Activated B cell treated with CpG ODN at 0.5 μM for 24 hours (primary cell): ENCODE results near the gene TAS2R14. TPM values are rescaled to one million over a fixed set of nuclear protein-coding genes. Genes with fewer than 3 reads are reported as not detected.

ENCODE experiments used
- ATAC-seq: fragments of 200-7000 bp; cut with Tn5 transposase; one replicate; pipeline ENCODE4 v1.10.0; 2021; ENCODE audit warnings: low read depth, mild to moderate bottlenecking, moderate library complexity
- CTCF ChIA-PET: fragments of 350-600 bp; sonication (Branson Sonifier 250); formaldehyde crosslinking; loops from one replicate; lab custom pipeline; 2021; ENCODE audit warnings: antibody characterized with exemption; lab: Charles Lee
- POLR2A ChIA-PET: fragments of 350-600 bp; sonication (Branson Sonifier 250); formaldehyde crosslinking; loops from one replicate; lab custom pipeline; 2021; ENCODE audit warnings: antibody characterized with exemption; lab: Charles Lee
- DNase-seq: peaks from one replicate; pipeline ENCODE4 v3.0.0; 2022
- H3K27ac Mint-ChIP-seq: one replicate; pipeline ENCODE4 v1.8.0; 2020; ENCODE audit warnings: mixed read lengths
- H3K27me3 Mint-ChIP-seq: one replicate; pipeline ENCODE4 v1.8.0; 2021; ENCODE audit warnings: mixed read lengths
- H3K36me3 Mint-ChIP-seq: one replicate; pipeline ENCODE4 v1.8.0; 2021; ENCODE audit warnings: low read depth, mixed read lengths
- H3K4me1 Mint-ChIP-seq: one replicate; pipeline ENCODE4 v1.8.0; 2021; ENCODE audit warnings: mixed read lengths
- H3K4me3 Mint-ChIP-seq: one replicate; pipeline ENCODE4 v1.8.0; 2020; ENCODE audit warnings: mild to moderate bottlenecking, mixed read lengths
- H3K9me3 Mint-ChIP-seq: one replicate; pipeline ENCODE4 v1.8.0; 2020; ENCODE audit warnings: mixed read lengths
- intact Hi-C: fragments of 100-400 bp; cut with micrococcal nuclease; formaldehyde crosslinking; loops from one replicate; pipeline ENCODE4 v1.15.1; 2024
- total RNA-seq: library from RNA; stranded (reverse); gene quantifications from 2 replicates; pipeline ENCODE4 v1.2.3, GENCODE V29; 2022
- TF ChIP-seq, protein P1 (sequence below): fragments of 200-600 bp; IDR thresholded peaks from one replicate; pipeline ENCODE4 v1.8.0; 2022; ENCODE audit warnings: antibody characterized with exemption, mild to moderate bottlenecking

TAS2R14 gene
- total RNA-seq, 1 donor from 2014 or later, result 3.1 TPM

DNA sequence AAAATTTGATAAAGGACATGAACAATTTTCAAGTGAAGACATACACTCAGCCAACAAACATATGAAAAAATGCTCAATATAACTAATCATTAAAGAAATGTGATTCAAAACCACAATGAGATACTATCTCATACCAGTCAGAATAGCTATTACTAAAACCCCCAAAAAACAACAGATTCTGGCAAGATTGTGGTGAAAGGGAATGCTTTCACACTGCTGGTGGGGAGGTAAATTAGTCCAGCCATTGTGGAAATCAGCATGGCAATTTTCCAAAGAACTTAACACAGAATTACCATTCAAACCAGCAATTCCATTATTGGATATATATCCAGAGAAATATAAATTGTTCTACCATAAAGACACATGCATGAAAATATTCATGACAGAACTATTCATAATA, 18.7 kb upstream of the TAS2R14 start:
- Mint-ChIP-seq H3K9me3 (peaks cover 10% of the 10 kb centered on the region), H3K27me3 (no peaks in the 10 kb centered on the region), H3K36me3 (peaks cover 9% of the 10 kb centered on the region), H3K4me1 (peaks cover 12% of the 10 kb centered on the region), H3K4me3 (no peak overlapping the region), H3K27ac (no peak overlapping the region)
- ChIA-PET CTCF (no interaction called here), POLR2A (no interaction called here)
- intact Hi-C loops, result no loop called here
- TF ChIP-seq, protein P1, sequence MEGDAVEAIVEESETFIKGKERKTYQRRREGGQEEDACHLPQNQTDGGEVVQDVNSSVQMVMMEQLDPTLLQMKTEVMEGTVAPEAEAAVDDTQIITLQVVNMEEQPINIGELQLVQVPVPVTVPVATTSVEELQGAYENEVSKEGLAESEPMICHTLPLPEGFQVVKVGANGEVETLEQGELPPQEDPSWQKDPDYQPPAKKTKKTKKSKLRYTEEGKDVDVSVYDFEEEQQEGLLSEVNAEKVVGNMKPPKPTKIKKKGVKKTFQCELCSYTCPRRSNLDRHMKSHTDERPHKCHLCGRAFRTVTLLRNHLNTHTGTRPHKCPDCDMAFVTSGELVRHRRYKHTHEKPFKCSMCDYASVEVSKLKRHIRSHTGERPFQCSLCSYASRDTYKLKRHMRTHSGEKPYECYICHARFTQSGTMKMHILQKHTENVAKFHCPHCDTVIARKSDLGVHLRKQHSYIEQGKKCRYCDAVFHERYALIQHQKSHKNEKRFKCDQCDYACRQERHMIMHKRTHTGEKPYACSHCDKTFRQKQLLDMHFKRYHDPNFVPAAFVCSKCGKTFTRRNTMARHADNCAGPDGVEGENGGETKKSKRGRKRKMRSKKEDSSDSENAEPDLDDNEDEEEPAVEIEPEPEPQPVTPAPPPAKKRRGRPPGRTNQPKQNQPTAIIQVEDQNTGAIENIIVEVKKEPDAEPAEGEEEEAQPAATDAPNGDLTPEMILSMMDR, result no peak
- ATAC-seq (no peak), DNase-seq (no peak)

DNA sequence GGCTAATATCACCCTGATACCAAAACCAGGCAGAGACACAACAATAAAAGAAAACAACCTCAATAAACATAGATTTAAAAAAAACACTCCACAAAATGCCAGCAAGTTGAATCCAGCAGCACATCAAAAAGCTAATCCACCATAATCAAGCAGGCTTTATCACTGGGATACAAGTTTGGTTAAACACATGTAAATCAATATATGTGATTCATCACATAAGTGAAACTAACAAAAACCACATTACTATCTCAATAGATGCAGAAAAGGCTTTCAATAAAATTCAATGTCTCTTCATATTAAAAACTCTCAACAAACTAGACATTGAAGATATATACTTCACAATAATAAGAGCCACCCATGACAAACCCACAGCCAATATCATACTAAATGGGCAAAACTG, 17.0 kb upstream of the TAS2R14 start:
- Mint-ChIP-seq H3K4me1 (peaks cover 7% of the 10 kb centered on the region), H3K4me3 (no peak overlapping the region), H3K36me3 (peaks cover 10% of the 10 kb centered on the region), H3K9me3 (peaks cover 11% of the 10 kb centered on the region), H3K27me3 (no peaks in the 10 kb centered on the region), H3K27ac (no peak overlapping the region)
- ATAC-seq (no peak), DNase-seq (no peak)
- CTCF ChIA-PET, result no interaction called here
- intact Hi-C loops, result no loop called here
- POLR2A ChIA-PET, result no interaction called here
- TF ChIP-seq, protein P1, result no peak

DNA sequence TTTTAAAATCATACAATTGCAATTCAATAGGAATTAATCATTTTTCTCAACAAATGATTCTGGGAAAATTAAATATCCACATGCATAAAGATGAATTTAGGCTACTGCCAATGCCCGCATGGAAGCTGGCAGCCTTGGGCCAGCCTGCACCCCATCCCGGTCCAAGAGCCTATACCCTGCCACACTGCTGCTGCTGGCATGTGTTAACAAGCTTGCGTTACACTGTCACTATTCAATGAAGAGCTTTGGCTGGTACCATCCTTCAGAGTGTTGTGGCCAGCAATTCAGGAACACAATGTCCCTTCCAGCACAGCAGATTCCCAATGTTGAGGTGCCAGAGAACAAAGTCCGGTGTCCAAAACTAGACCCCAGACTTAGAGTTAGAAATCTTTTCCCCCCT, 13.6 kb upstream of the TAS2R14 start:
- intact Hi-C loops, result no loop called here
- Mint-ChIP-seq H3K36me3 (peaks cover 21% of the 10 kb centered on the region), H3K4me1 (no peaks in the 10 kb centered on the region), H3K9me3 (peaks cover 17% of the 10 kb centered on the region), H3K27ac (no peak overlapping the region), H3K4me3 (no peak overlapping the region), H3K27me3 (no peaks in the 10 kb centered on the region)
- ChIA-PET POLR2A (no interaction called here), CTCF (no interaction called here)
- DNase-seq (no peak), ATAC-seq (no peak)
- TF ChIP-seq, protein P1, result no peak

DNA sequence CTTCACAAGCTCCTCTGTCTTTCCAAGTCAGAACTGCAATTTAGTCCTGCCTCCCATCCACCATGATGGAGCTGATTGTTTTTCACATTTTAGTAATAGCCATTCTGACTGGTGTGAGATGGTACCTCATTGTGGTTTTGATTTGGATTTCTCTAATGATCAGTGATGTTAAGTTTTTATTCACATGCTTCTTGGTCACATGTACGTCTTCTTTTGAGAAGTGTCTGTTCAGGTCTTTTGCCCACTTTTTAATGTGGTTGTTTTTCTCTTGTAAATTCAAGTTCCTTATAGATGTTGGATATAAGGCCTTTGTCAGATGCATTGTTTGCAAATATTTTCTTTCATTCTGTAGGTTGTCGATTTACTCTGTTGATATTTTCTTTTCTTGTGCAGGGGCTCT, 4.1 kb upstream of the TAS2R14 start:
- no peaks in the 10 kb centered on the region for H3K4me1 Mint-ChIP-seq
- TF ChIP-seq, protein P1, result no peak
- intact Hi-C loops, result no loop called here
- no peak overlapping the region for H3K4me3 Mint-ChIP-seq
- no peaks in the 10 kb centered on the region for H3K27me3 Mint-ChIP-seq
- ATAC-seq (no peak), DNase-seq (no peak)
- no peak overlapping the region for H3K27ac Mint-ChIP-seq
- peaks cover 13% of the 10 kb centered on the region for H3K36me3 Mint-ChIP-seq
- POLR2A ChIA-PET, result no interaction called here
- peaks cover 5% of the 10 kb centered on the region for H3K9me3 Mint-ChIP-seq
- CTCF ChIA-PET, result no interaction called here

DNA sequence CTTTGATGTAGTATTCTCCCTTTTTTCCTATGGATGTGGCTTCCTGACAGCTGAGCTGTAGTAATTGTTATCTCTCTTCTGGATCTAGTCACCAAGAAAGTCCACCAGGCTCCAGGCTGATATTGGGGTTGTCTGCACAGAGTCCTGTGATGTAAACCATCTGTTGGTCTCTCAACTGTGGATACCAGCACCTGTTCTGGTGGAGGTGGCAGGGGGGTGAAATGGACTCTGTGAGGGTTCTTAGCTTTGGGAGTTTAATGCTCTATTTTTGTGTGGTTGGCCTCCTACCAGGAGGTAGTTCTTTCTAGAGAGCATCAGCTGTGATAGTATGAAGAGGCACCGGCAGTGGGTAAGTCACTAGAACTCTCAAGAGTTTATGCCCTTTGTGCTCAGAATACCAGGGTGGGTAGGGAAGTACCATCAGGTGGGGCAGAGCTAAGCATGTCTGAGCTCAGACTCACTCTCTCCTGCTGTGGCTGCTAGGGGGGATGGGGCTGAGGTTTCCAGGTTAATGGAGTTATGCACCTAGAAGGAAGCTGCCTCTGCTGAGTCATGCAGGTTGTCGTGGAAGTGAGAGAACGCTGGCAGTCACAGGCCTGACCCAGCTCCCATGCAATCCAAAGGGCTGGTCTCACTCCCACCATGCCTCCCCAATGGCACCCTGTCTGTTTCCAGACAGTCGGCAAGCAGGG, 3.0 kb upstream of the TAS2R14 start:
- Mint-ChIP-seq H3K9me3 (peaks cover 4% of the 10 kb centered on the region), H3K4me1 (peaks cover under 1% of the 10 kb centered on the region), H3K27me3 (no peaks in the 10 kb centered on the region), H3K4me3 (no peak overlapping the region), H3K27ac (no peak overlapping the region), H3K36me3 (peaks cover 8% of the 10 kb centered on the region)
- DNase-seq, result no peak
- ATAC-seq, result no peak
- TF ChIP-seq, protein P1, result no peak
- ChIA-PET CTCF (no interaction called here), POLR2A (no interaction called here)
- intact Hi-C loops, result no loop called here
